H1 (cell line): ENCODE measurements around the gene SHC1. TPM values are rescaled to one million over a fixed set of nuclear protein-coding genes. Genes with fewer than 3 reads are reported as not detected.
A peak's percentile ranks its signal among the peaks of the same experiment; 100 is the strongest.

ENCODE experiments used
- ASH2L ChIP-seq: fragments of 200-600, 300-600 bp; sonication (generic); IDR thresholded peaks from one replicate; pipeline ENCODE4 v1.7.1; 2017; ENCODE audit warnings: low read length
- ATF3 ChIP-seq: IDR thresholded peaks from 2 replicates; pipeline ENCODE4 v1.6.1; 2011; ENCODE audit warnings: low read depth, mild to moderate bottlenecking, low read length; ENCODE audit not compliant: insufficient read depth
- CTBP2 ChIP-seq: IDR thresholded peaks from 2 replicates; pipeline ENCODE4 v1.7.0; 2011; ENCODE audit warnings: borderline replicate concordance, mild to moderate bottlenecking, moderate library complexity, mixed read lengths, low read length; ENCODE audit not compliant: insufficient read depth, insufficient read length
- CTCF ChIP-seq, 3 experiments: IDR thresholded peaks; 1 replicate in 2 of 3; 2 replicates in 1 of 3; pipeline versions ENCODE4 v1.5.1 to v1.6.1; 2011; ENCODE audit warnings: low read length in 3 of 3, mild to moderate bottlenecking in 3 of 3, inconsistent platforms in 2 of 3, low read depth in 1 of 3, moderate library complexity in 1 of 3; ENCODE audit not compliant: insufficient read depth in 1 of 3; ENCODE audit errors: control extremely low read depth in 1 of 3
- HDAC2 ChIP-seq, 2 experiments: fragments of 300-600 bp in 1 of 2; sonication (generic) in 1 of 2; IDR thresholded peaks; 2 replicates each; pipeline ENCODE4 v1.6.1; 2011 to 2012; ENCODE audit warnings: low read depth in 2 of 2, low read length in 2 of 2, mild to moderate bottlenecking in 2 of 2, moderate library complexity in 2 of 2, borderline replicate concordance in 1 of 2, inconsistent platforms in 1 of 2
- KDM1A ChIP-seq: fragments of 200-600, 300-600 bp; sonication (generic); IDR thresholded peaks from 2 replicates; pipeline ENCODE4 v1.7.1; 2016; ENCODE audit warnings: mild to moderate bottlenecking, low read length, borderline replicate concordance
- KDM4A ChIP-seq: IDR thresholded peaks from one replicate; pipeline ENCODE4 v1.7.1; 2012; ENCODE audit warnings: low read depth, mild to moderate bottlenecking, moderate library complexity, low read length, inconsistent platforms; ENCODE audit not compliant: severe bottlenecking
- MAX ChIP-seq: IDR thresholded peaks from 2 replicates; pipeline ENCODE4 v1.6.1; 2012; ENCODE audit warnings: inconsistent platforms
- PHF8 ChIP-seq: fragments of 200-600 bp; sonication (generic); conservative IDR thresholded peaks from 2 replicates; pipeline ENCODE4 v1.7.1; 2012; ENCODE audit warnings: low read depth, mild to moderate bottlenecking, inconsistent platforms, low read length, moderate library complexity
- POU5F1 ChIP-seq: IDR thresholded peaks from 2 replicates; pipeline ENCODE4 v1.6.1; 2011; ENCODE audit warnings: low read depth, mild to moderate bottlenecking, low read length, moderate library complexity
- SP1 ChIP-seq: IDR thresholded peaks from 2 replicates; pipeline ENCODE4 v1.6.1; 2011; ENCODE audit warnings: low read depth, low read length
- TAF7 ChIP-seq: optimal IDR thresholded peaks from 2 replicates; pipeline ENCODE3; 2011; ENCODE audit warnings: low read depth, mild to moderate bottlenecking, inconsistent platforms, low read length, moderate library complexity, borderline replicate concordance
- TBP ChIP-seq: IDR thresholded peaks from 2 replicates; pipeline ENCODE4 v1.6.1; 2011; ENCODE audit warnings: low read depth, low read length, improper control_type of control experiment
- TCF12 ChIP-seq: IDR thresholded peaks from 2 replicates; pipeline ENCODE4 v1.6.1; 2011; ENCODE audit warnings: low read depth, mild to moderate bottlenecking, low read length
- polyA plus RNA-seq, 7 experiments: library from polyadenylated mRNA; depleted of rRNA in 3 of 7; stranded (reverse) in 5 of 7; unstranded in 2 of 7; fragments of >200 nt in 5 of 7; fragments of 200-250 nt in 2 of 7; gene quantifications; 1 replicate in 5 of 7; 2 replicates in 1 of 7; 4 replicates in 1 of 7; pipeline versions ENCODE4 v1.2.1 to v1.2.3, GENCODE V29; 2011 to 2013; ENCODE audit warnings: missing spikeins in 2 of 7, mixed read lengths in 2 of 7
- total RNA-seq: library from RNA; stranded (reverse); fragmentation: NEBNext Ultra II Directional; extraction: Animal tissue kit (Norgen Biotek cat#: 25700); gene quantifications from 2 replicates; pipeline ENCODE4 v1.2.1, GENCODE V29; 2021

SHC1 gene
- total and polyA plus RNA-seq, 2 of the 8 experiments (the other 6 are each of a cell fraction or from before 2014, with no cell fraction given): 177 to 212 TPM

GRCh38 chr1:154999571-155000410, 29.2 kb upstream of the SHC1 start (continued):
- TF ChIP-seq TBP (0 out of 2 replicates have a peak, but pooled peaks have one; percentile 26), POU5F1 (no peak), KDM4A (peak; percentile 33), KDM1A (peak; percentile 7; the same call in 1 of the 2 replicates), CTBP2 (peak; percentile 65), SP1 (peak; percentile 77; the same call in 1 of the 2 replicates), CTCF (IDR thresholded peaks at IDR 0.05; ENCODE audit: control extremely low read depth in 1 of 3, insufficient read depth in 1 of 3, low read depth in 1 of 3, low read length in 3 of 3) (0 out of 4 replicates have a peak, but pooled peaks of 1 of the 3 experiments have one; percentile 4), TCF12 (peak; percentile 48; the same call in 1 of the 2 replicates), ASH2L (peak; percentile 52), HDAC2 (IDR thresholded peaks at IDR 0.05; ENCODE audit: borderline replicate concordance in 1 of 2, low read depth in 2 of 2, low read length in 2 of 2) (peak in 1 of 2 experiments; percentile 88; a peak in 2 of 4 replicates), PHF8 (0 out of 2 replicates have a peak, but pooled peaks have one; percentile 4), ATF3 (no peak), MAX (peak; percentile 99), TAF7 (peak; percentile 54)
